Large intestine (tissue), 3 donors: ENCODE measurements around the gene SRRM2. TPM values are rescaled to one million over a fixed set of nuclear protein-coding genes. Genes with fewer than 3 reads are reported as not detected.

Experiments
- DNase-seq, 2 donors: peaks; one replicate each; pipeline versions ENCODE4 v3.0.0 to v3.0.0-alpha.2; 2013
- H3K27ac ChIP-seq: one replicate; pipeline ENCODE4 v1.5.1; 2013; ENCODE audit warnings: low read length
- H3K27me3 ChIP-seq: 2 replicates; pipeline ENCODE4 v1.6.1; 2013; ENCODE audit warnings: low read length; ENCODE audit not compliant: control insufficient read depth, insufficient read depth
- H3K36me3 ChIP-seq: 2 replicates; pipeline ENCODE4 v1.6.1; 2013; ENCODE audit warnings: low read length; ENCODE audit not compliant: control insufficient read depth, insufficient read depth
- H3K4me1 ChIP-seq: one replicate; pipeline ENCODE4 v1.6.1; 2013; ENCODE audit warnings: low read length; ENCODE audit not compliant: control insufficient read depth, insufficient read depth
- H3K4me3 ChIP-seq: one replicate; pipeline ENCODE4 v1.5.1; 2013; ENCODE audit warnings: low read length
- H3K9me3 ChIP-seq: one replicate; pipeline ENCODE4 v1.6.1; 2013; ENCODE audit warnings: mild to moderate bottlenecking, low read depth, low read length, moderate library complexity; ENCODE audit not compliant: control insufficient read depth
- WGBS: methylation state at CpG from one replicate; pipeline ENCODE4 v1.1.5; 2013; ENCODE audit warnings: low lambda C conversion rate; ENCODE audit not compliant: insufficient coverage; 5-methylcytosine and 5-hydroxymethylcytosine counted together
- polyA plus RNA-seq: library from polyadenylated mRNA; unstranded; fragments of 120-200 nt; gene quantifications from one replicate; pipeline ENCODE4 v1.2.1, GENCODE V29; 2013

Gene SRRM2
- polyA plus RNA-seq, 1 donor: 688 TPM

- Histone ChIP-seq H3K27ac (no peak overlapping the region), H3K4me1 (no peaks in the 10 kb centered on the region), H3K36me3 (peaks cover 93% of the 10 kb centered on the region), H3K9me3 (peaks cover 15% of the 10 kb centered on the region), H3K27me3 (no peaks in the 10 kb centered on the region), H3K4me3 (no peak overlapping the region)
- WGBS: 82% methylated on average over 2 of the region's 17 CpGs
- no peak for DNase-seq
Measured at GRCh38 chr16:2768403-2769089, 16.1 kb downstream of the SRRM2 start.

- peaks cover 15% of the 10 kb centered on the region for H3K9me3 ChIP-seq
- H3K4me1 ChIP-seq: no peaks in the 10 kb centered on the region
- H3K27me3 ChIP-seq: no peaks in the 10 kb centered on the region
- WGBS: no CpG with 5 or more reads among the region's 11 CpGs
- H3K4me3 ChIP-seq: no peak overlapping the region
- no peak for DNase-seq
- peaks cover 93% of the 10 kb centered on the region for H3K36me3 ChIP-seq
- H3K27ac ChIP-seq: no peak overlapping the region
Measured at GRCh38 chr16:2769100-2769529, 16.7 kb downstream of the SRRM2 start.

GRCh38 chr16:2769675-2770056 lies 17.2 kb downstream of the SRRM2 start:
- no peaks in the 10 kb centered on the region for H3K4me1 ChIP-seq
- no peak for DNase-seq
- no CpG with 5 or more reads among the region's 14 CpGs for WGBS
- H3K36me3 ChIP-seq: peaks cover 93% of the 10 kb centered on the region
- no peaks in the 10 kb centered on the region for H3K27me3 ChIP-seq
- H3K9me3 ChIP-seq: peaks cover 15% of the 10 kb centered on the region
- no peak overlapping the region for H3K4me3 ChIP-seq
- H3K27ac ChIP-seq: no peak overlapping the region

- no peak for DNase-seq
Measured at GRCh38 chr16:2770057-2770951, 17.9 kb downstream of the SRRM2 start.

GRCh38 chr16:2771496-2772402 lies 19.3 kb downstream of the SRRM2 start:
- WGBS: no CpG with 5 or more reads among the region's 18 CpGs
- no peak for DNase-seq
- H3K4me1 ChIP-seq: peaks cover 8% of the 10 kb centered on the region
- H3K27me3 ChIP-seq: no peaks in the 10 kb centered on the region
- H3K27ac ChIP-seq: no peak overlapping the region
- H3K9me3 ChIP-seq: no peaks in the 10 kb centered on the region
- H3K36me3 ChIP-seq: peaks cover 82% of the 10 kb centered on the region
- H3K4me3 ChIP-seq: no peak overlapping the region

More at GRCh38 chr16:2770057-2770951, 17.9 kb downstream of the SRRM2 start:
- Histone ChIP-seq H3K9me3 (peaks cover 12% of the 10 kb centered on the region), H3K4me1 (no peaks in the 10 kb centered on the region), H3K27me3 (no peaks in the 10 kb centered on the region), H3K27ac (no peak overlapping the region), H3K36me3 (peaks cover 93% of the 10 kb centered on the region), H3K4me3 (no peak overlapping the region)
- no CpG with 5 or more reads among the region's 32 CpGs for WGBS

- Histone ChIP-seq H3K9me3 (no peaks in the 10 kb centered on the region), H3K4me1 (peaks cover 12% of the 10 kb centered on the region), H3K27me3 (no peaks in the 10 kb centered on the region), H3K36me3 (peaks cover 65% of the 10 kb centered on the region), H3K27ac (no peak overlapping the region), H3K4me3 (no peak overlapping the region)
- WGBS: no CpG with 5 or more reads among the region's 12 CpGs
- no peak for DNase-seq
Measured at GRCh38 chr16:2773188-2773968, 20.9 kb downstream of the SRRM2 start.

GRCh38 chr16:2774161-2774891 lies 21.9 kb downstream of the SRRM2 start:
- Histone ChIP-seq H3K36me3 (peaks cover 56% of the 10 kb centered on the region), H3K27ac (no peak overlapping the region), H3K4me1 (peaks cover 20% of the 10 kb centered on the region), H3K9me3 (no peaks in the 10 kb centered on the region), H3K27me3 (no peaks in the 10 kb centered on the region), H3K4me3 (no peak overlapping the region)
- WGBS: no CpG with 5 or more reads among the region's 7 CpGs
- DNase-seq: no peak

GRCh38 chr16:2775131-2775716 lies 22.8 kb downstream of the SRRM2 start:
- peaks cover 47% of the 10 kb centered on the region for H3K36me3 ChIP-seq
- no peak for DNase-seq
- no CpG with 5 or more reads among the region's 7 CpGs for WGBS
- peaks cover 20% of the 10 kb centered on the region for H3K4me1 ChIP-seq
- no peak overlapping the region for H3K4me3 ChIP-seq
- no peaks in the 10 kb centered on the region for H3K9me3 ChIP-seq
- H3K27me3 ChIP-seq: no peaks in the 10 kb centered on the region
- H3K27ac ChIP-seq: no peak overlapping the region
